GM12878 (cell line): ENCODE results near the gene SLC12A6. TPM values are rescaled to one million over a fixed set of nuclear protein-coding genes. Genes with fewer than 3 reads are reported as not detected.

Experiments used
- ASH2L ChIP-seq: fragments of 300-600, 200-600 bp; sonication (generic); IDR thresholded peaks from 2 replicates; pipeline ENCODE4 v1.6.1; 2017; ENCODE audit warnings: low read depth, mild to moderate bottlenecking, borderline replicate concordance
- BMI1 ChIP-seq: fragments of 450-650 bp; IDR thresholded peaks from 2 replicates; pipeline ENCODE4 v1.6.1; 2016; ENCODE audit warnings: mild to moderate bottlenecking, moderate library complexity, borderline replicate concordance
- CREB1 ChIP-seq: IDR thresholded peaks from 2 replicates; pipeline ENCODE4 v1.6.1; 2012; ENCODE audit warnings: low read depth, mild to moderate bottlenecking, inconsistent platforms
- CREM ChIP-seq: IDR thresholded peaks from 2 replicates; pipeline ENCODE4 v1.6.1; 2014; ENCODE audit warnings: antibody characterized with exemption, low read depth
- CTCF ChIP-seq, 3 experiments: IDR thresholded peaks in 2 of 3; conservative IDR thresholded peaks in 1 of 3; 2 replicates each; pipeline ENCODE4 v1.5.1; 2011; ENCODE audit warnings: low read depth in 3 of 3, low read length in 3 of 3, mild to moderate bottlenecking in 3 of 3, control low read depth in 2 of 3, moderate library complexity in 2 of 3, inconsistent platforms in 1 of 3, mixed read lengths in 1 of 3; ENCODE audit not compliant: control insufficient read depth in 2 of 3, insufficient read depth in 1 of 3; ENCODE audit errors: extremely low read depth in 1 of 3
- E4F1 ChIP-seq: fragments of 450-650 bp; IDR thresholded peaks from 2 replicates; pipeline ENCODE4 v1.6.1; 2018; ENCODE audit warnings: borderline replicate concordance, mild to moderate bottlenecking; ENCODE audit not compliant: partially characterized antibody
- GATAD2B ChIP-seq: fragments of 450-650 bp; conservative IDR thresholded peaks from 2 replicates; pipeline ENCODE4 v1.6.1; 2017; ENCODE audit warnings: low read depth, mild to moderate bottlenecking, moderate library complexity
- HDAC6 ChIP-seq: fragments of 200-600 bp; sonication (generic); IDR thresholded peaks from one replicate; pipeline ENCODE4 v1.8.0; 2017; ENCODE audit warnings: antibody characterized with exemption; ENCODE audit not compliant: unreplicated experiment
- HDGF ChIP-seq: fragments of 450-650 bp; IDR thresholded peaks from 2 replicates; pipeline ENCODE4 v1.6.1; 2016; ENCODE audit warnings: antibody characterized with exemption
- IRF3 ChIP-seq: fragments of 450-650 bp; IDR thresholded peaks from 2 replicates; pipeline ENCODE4 v1.6.1; 2014; ENCODE audit warnings: mild to moderate bottlenecking
- JUND ChIP-seq: IDR thresholded peaks from 2 replicates; pipeline ENCODE4 v1.6.1; 2012; ENCODE audit warnings: low read depth, mild to moderate bottlenecking, low read length, improper control_type of control experiment, moderate library complexity
- KLF5 ChIP-seq: fragments of 450-650 bp; IDR thresholded peaks from 2 replicates; pipeline ENCODE4 v1.6.1; 2014; ENCODE audit warnings: mild to moderate bottlenecking; ENCODE audit not compliant: partially characterized antibody
- MAX ChIP-seq: IDR thresholded peaks from 2 replicates; pipeline ENCODE4 v1.6.1; 2012; ENCODE audit warnings: low read depth, low read length, improper control_type of control experiment
- MEF2A ChIP-seq: IDR thresholded peaks from 2 replicates; pipeline ENCODE4 v1.6.1; 2011; ENCODE audit warnings: low read depth, mild to moderate bottlenecking, low read length, moderate library complexity; ENCODE audit not compliant: insufficient read depth
- POLR2A ChIP-seq: IDR thresholded peaks from 2 replicates; pipeline ENCODE4 v1.6.1; 2011; ENCODE audit warnings: low read depth, mild to moderate bottlenecking, low read length
- PRDM15 ChIP-seq: fragments of 450-650 bp; formaldehyde crosslinking; IDR thresholded peaks from 2 replicates; pipeline ENCODE4 v1.4.0; 2020; ENCODE audit warnings: mild to moderate bottlenecking, moderate library complexity
- RAD51 ChIP-seq: fragments of 450-650 bp; IDR thresholded peaks from 2 replicates; pipeline ENCODE4 v1.6.1; 2016; ENCODE audit warnings: moderate library complexity, mild to moderate bottlenecking, inconsistent platforms
- TAF1 ChIP-seq: IDR thresholded peaks from 2 replicates; pipeline ENCODE4 v1.6.1; 2011; ENCODE audit warnings: mild to moderate bottlenecking, low read depth, low read length, borderline replicate concordance
- TCF12 ChIP-seq: IDR thresholded peaks from 2 replicates; pipeline ENCODE4 v1.6.1; 2011; ENCODE audit warnings: low read depth, mild to moderate bottlenecking, low read length
- ZZZ3 ChIP-seq: IDR thresholded peaks from 2 replicates; pipeline ENCODE4 v1.6.1; 2011; ENCODE audit warnings: low read depth; ENCODE audit not compliant: control insufficient read depth, insufficient read length
- polyA plus RNA-seq, 11 experiments: library from polyadenylated mRNA; depleted of rRNA in 4 of 11; unstranded in 6 of 11; stranded (reverse) in 5 of 11; fragments of >200 nt; fragmentation: Nextera tagmentation in 4 of 11; fragmentation: Illumina TruSeq in 1 of 11; extraction: Ambion mirVana in 4 of 11; extraction: Trizol in 1 of 11; gene quantifications; 1 replicate in 1 of 11; 2 replicates in 10 of 11; pipeline versions ENCODE4 v1.2.1 to v1.2.3, GENCODE V29; 2011 to 2016; ENCODE audit warnings: inconsistent platforms in 2 of 11, missing spikeins in 2 of 11, low read depth in 1 of 11
- total RNA-seq, 4 experiments: library from RNA; depleted of rRNA in 3 of 4; stranded (reverse); fragments of >200 nt in 3 of 4; fragmentation: Illumina TruSeq in 1 of 4; extraction: Trizol in 1 of 4; gene quantifications; 2 replicates each; pipeline versions ENCODE4 v1.2.1 to v1.2.3, GENCODE V29; 2013 to 2021

SLC12A6 gene
- total and polyA plus RNA-seq, 10 of the 15 experiments (the other 5 are each of a cell fraction or from before 2014, with no cell fraction given) = 4.7 to 94.4 (median 34.2) TPM

GRCh38 chr15:34209421-34210282, 127.9 kb downstream of the SLC12A6 start, which contains the start of gene KATNBL1 (continued):
- TF ChIP-seq KLF5 = peak; percentile 85
- TF ChIP-seq CTCF (IDR thresholded peaks at IDR 0.05 in 2 of 3, conservative IDR thresholded peaks at IDR 0.05 in 1 of 3; ENCODE audit: control insufficient read depth in 2 of 3, extremely low read depth in 1 of 3, insufficient read depth in 1 of 3, low read depth in 3 of 3, low read length in 3 of 3) = peak; percentile 82 to 89 (median 86)
- TF ChIP-seq GATAD2B = peak; percentile 95
- no peak; the same call in 1 of the 2 replicates for TF ChIP-seq CREM
- TF ChIP-seq POLR2A = peak; percentile 88
- 0 out of 2 replicates have a peak, but pooled peaks have one; percentile 15 for TF ChIP-seq JUND
- no peak for TF ChIP-seq E4F1
- TF ChIP-seq HDGF = no peak
- no peak for TF ChIP-seq HDAC6
- no peak for TF ChIP-seq MEF2A
- no peak for TF ChIP-seq ZZZ3
- peak; percentile 38; the same call in 1 of the 2 replicates for TF ChIP-seq IRF3
- TF ChIP-seq MAX = 0 out of 2 replicates have a peak, but pooled peaks have one; percentile 54
- TF ChIP-seq RAD51 = no peak
- TF ChIP-seq BMI1 = no peak
- no peak for TF ChIP-seq ASH2L
- TF ChIP-seq CREB1 = peak; percentile 11; the same call in 1 of the 2 replicates
- no peak for TF ChIP-seq PRDM15 (CRISPR knock-in tag)
- peak; percentile 90 for TF ChIP-seq TAF1
- TF ChIP-seq TCF12 = 0 out of 2 replicates have a peak, but pooled peaks have one; percentile 48
